Measurements from ENCODE around the gene HSPB9.

DNA sequence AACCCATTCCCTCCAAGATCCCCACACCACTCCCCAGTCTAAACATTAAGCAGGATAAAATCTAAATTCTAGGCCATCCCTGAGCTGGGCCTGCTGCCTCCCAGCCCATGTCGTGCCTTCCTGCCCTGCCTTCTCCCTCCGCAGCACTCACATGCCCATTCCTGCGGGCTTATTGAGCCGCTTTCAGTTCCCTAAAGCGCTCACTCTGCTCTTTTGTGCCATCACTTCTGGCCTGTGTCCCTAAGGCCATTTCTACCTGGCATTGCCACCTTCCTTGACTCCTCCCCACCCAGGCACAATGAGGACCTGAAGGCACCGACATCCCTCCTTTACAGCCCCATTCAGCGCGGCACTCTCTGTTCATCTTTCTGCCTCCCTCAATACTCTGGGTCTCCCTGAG lies 45.2 kb downstream of the HSPB9 start:
- TF ChIP-seq, protein P1, sequence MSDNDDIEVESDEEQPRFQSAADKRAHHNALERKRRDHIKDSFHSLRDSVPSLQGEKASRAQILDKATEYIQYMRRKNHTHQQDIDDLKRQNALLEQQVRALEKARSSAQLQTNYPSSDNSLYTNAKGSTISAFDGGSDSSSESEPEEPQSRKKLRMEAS (IDR thresholded peaks at IDR 0.05): no peak
- TF ChIP-seq, protein P2, sequence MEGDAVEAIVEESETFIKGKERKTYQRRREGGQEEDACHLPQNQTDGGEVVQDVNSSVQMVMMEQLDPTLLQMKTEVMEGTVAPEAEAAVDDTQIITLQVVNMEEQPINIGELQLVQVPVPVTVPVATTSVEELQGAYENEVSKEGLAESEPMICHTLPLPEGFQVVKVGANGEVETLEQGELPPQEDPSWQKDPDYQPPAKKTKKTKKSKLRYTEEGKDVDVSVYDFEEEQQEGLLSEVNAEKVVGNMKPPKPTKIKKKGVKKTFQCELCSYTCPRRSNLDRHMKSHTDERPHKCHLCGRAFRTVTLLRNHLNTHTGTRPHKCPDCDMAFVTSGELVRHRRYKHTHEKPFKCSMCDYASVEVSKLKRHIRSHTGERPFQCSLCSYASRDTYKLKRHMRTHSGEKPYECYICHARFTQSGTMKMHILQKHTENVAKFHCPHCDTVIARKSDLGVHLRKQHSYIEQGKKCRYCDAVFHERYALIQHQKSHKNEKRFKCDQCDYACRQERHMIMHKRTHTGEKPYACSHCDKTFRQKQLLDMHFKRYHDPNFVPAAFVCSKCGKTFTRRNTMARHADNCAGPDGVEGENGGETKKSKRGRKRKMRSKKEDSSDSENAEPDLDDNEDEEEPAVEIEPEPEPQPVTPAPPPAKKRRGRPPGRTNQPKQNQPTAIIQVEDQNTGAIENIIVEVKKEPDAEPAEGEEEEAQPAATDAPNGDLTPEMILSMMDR (IDR thresholded peaks at IDR 0.05 in 2 of 3, conservative IDR thresholded peaks at IDR 0.05 in 1 of 3; ENCODE audit: borderline replicate concordance in 1 of 3, insufficient read depth in 1 of 3, low read depth in 2 of 3, low read length in 2 of 3): no peak
- TF ChIP-seq EZH2phosphoT487 (IDR thresholded peaks at IDR 0.05; ENCODE audit: borderline replicate concordance) (no peak), CEBPB (IDR thresholded peaks at IDR 0.05; ENCODE audit: low read depth) (no peak), FOSL1 (IDR thresholded peaks at IDR 0.05; ENCODE audit: low read depth) (no peak), JUND (IDR thresholded peaks at IDR 0.05) (no peak), POLR2AphosphoS5 (IDR thresholded peaks at IDR 0.05; ENCODE audit: low read depth, low read length) (no peak), POLR2A (IDR thresholded peaks at IDR 0.05; ENCODE audit: borderline replicate concordance, extremely low read depth, insufficient read depth, insufficient read length) (no peak)
- TF ChIP-seq, protein P3, sequence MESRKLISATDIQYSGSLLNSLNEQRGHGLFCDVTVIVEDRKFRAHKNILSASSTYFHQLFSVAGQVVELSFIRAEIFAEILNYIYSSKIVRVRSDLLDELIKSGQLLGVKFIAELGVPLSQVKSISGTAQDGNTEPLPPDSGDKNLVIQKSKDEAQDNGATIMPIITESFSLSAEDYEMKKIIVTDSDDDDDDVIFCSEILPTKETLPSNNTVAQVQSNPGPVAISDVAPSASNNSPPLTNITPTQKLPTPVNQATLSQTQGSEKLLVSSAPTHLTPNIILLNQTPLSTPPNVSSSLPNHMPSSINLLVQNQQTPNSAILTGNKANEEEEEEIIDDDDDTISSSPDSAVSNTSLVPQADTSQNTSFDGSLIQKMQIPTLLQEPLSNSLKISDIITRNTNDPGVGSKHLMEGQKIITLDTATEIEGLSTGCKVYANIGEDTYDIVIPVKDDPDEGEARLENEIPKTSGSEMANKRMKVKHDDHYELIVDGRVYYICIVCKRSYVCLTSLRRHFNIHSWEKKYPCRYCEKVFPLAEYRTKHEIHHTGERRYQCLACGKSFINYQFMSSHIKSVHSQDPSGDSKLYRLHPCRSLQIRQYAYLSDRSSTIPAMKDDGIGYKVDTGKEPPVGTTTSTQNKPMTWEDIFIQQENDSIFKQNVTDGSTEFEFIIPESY (IDR thresholded peaks at IDR 0.05; ENCODE audit: extremely low read depth, insufficient replicate concordance, low read length): no peak
